ENCODE results near the gene XPNPEP2.
A peak's percentile ranks its signal among the peaks of the same experiment; 100 is the strongest.

The XPNPEP2 gene

DNA sequence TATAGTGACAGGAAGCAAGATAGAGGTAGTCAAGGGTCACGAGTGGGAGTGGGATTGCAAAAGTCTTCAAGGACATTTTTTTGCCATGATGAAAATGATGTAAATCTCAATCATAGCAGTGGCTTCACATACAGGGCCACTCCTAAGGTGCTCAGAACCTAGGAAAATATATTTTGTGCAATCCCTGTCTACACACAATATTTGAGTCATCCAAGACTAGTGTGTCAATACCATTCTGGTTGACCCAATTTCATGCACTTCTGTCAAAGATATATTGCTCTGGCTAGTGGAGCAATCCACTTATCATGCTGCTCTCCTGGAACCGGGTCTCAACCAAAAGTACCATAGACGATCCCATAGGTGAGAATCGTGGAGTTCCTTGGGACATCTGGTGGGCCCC lies 24.2 kb upstream of the XPNPEP2 start:
- Histone ChIP-seq H3K9ac (ENCODE audit: low read depth, low read length) (no peak overlapping the region), H3K27ac (ENCODE audit: low read length) (no peak overlapping the region)

GRCh38 chrX:129716507-129716906 lies 22.3 kb upstream of the XPNPEP2 start:
- Histone ChIP-seq H3K4me2 (ENCODE audit: insufficient read depth, low read length) (no peak overlapping the region), H3K9ac (ENCODE audit: low read depth, low read length) (no peak overlapping the region), H3K27me3 (ENCODE audit: insufficient read depth, low read length, poor library complexity) (no peaks in the 10 kb centered on the region), H3K36me3 (ENCODE audit: insufficient read depth, low read length) (no peaks in the 10 kb centered on the region), H4K20me1 (ENCODE audit: insufficient read depth, low read length) (no peaks in the 10 kb centered on the region), H3K4me1 (ENCODE audit: insufficient read depth, low read length) (peaks cover 4% of the 10 kb centered on the region; the same call in 1 of the 2 replicates), H2AFZ (ENCODE audit: low read depth, low read length) (no peak overlapping the region), H3K79me2 (ENCODE audit: insufficient read depth, low read length) (no peaks in the 10 kb centered on the region), H3K27ac (ENCODE audit: low read length) (no peak overlapping the region), H3K9me3 (ENCODE audit: insufficient read depth, low read length, severe bottlenecking) (no peaks in the 10 kb centered on the region), H3K4me3 (ENCODE audit: low read depth in 1 of 2, low read length in 2 of 2) (no peak overlapping the region)
- no peak for ATAC-seq (ENCODE audit: insufficient read depth, low read depth)
- TF ChIP-seq EZH2 (IDR thresholded peaks at IDR 0.05; ENCODE audit: borderline replicate concordance, low read depth, low read length, severe bottlenecking) = no peak
- TF ChIP-seq, protein P1, sequence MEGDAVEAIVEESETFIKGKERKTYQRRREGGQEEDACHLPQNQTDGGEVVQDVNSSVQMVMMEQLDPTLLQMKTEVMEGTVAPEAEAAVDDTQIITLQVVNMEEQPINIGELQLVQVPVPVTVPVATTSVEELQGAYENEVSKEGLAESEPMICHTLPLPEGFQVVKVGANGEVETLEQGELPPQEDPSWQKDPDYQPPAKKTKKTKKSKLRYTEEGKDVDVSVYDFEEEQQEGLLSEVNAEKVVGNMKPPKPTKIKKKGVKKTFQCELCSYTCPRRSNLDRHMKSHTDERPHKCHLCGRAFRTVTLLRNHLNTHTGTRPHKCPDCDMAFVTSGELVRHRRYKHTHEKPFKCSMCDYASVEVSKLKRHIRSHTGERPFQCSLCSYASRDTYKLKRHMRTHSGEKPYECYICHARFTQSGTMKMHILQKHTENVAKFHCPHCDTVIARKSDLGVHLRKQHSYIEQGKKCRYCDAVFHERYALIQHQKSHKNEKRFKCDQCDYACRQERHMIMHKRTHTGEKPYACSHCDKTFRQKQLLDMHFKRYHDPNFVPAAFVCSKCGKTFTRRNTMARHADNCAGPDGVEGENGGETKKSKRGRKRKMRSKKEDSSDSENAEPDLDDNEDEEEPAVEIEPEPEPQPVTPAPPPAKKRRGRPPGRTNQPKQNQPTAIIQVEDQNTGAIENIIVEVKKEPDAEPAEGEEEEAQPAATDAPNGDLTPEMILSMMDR (IDR thresholded peaks at IDR 0.05; ENCODE audit: borderline replicate concordance, extremely low read depth, low read length, poor library complexity, severe bottlenecking) = no peak
- no peak for DNase-seq

More for the DNA sequence above, 24.2 kb upstream of the XPNPEP2 start:
- ATAC-seq (ENCODE audit: insufficient read depth, low read depth) (no peak), DNase-seq (no peak)
- Histone ChIP-seq H3K4me2 (ENCODE audit: insufficient read depth, low read length) (no peak overlapping the region), H2AFZ (ENCODE audit: low read depth, low read length) (no peak overlapping the region), H3K4me1 (ENCODE audit: insufficient read depth, low read length) (peaks cover 4% of the 10 kb centered on the region; the same call in 1 of the 2 replicates), H3K9me3 (ENCODE audit: insufficient read depth, low read length, severe bottlenecking) (no peaks in the 10 kb centered on the region), H3K36me3 (ENCODE audit: insufficient read depth, low read length) (no peaks in the 10 kb centered on the region), H3K79me2 (ENCODE audit: insufficient read depth, low read length) (no peaks in the 10 kb centered on the region), H3K27me3 (ENCODE audit: insufficient read depth, low read length, poor library complexity) (no peaks in the 10 kb centered on the region), H3K4me3 (ENCODE audit: low read depth in 1 of 2, low read length in 2 of 2) (no peak overlapping the region), H4K20me1 (ENCODE audit: insufficient read depth, low read length) (no peaks in the 10 kb centered on the region)
- TF ChIP-seq, protein P1 (IDR thresholded peaks at IDR 0.05; ENCODE audit: borderline replicate concordance, extremely low read depth, low read length, poor library complexity, severe bottlenecking) = no peak

- Histone ChIP-seq H3K27me3 (ENCODE audit: insufficient read depth, low read length, poor library complexity) (no peaks in the 10 kb centered on the region), H3K79me2 (ENCODE audit: insufficient read depth, low read length) (no peaks in the 10 kb centered on the region), H3K9ac (ENCODE audit: low read depth, low read length) (no peak overlapping the region), H3K4me2 (ENCODE audit: insufficient read depth, low read length) (no peak overlapping the region), H3K4me1 (ENCODE audit: insufficient read depth, low read length) (peaks cover 4% of the 10 kb centered on the region; the same call in 1 of the 2 replicates), H3K4me3 (ENCODE audit: low read depth in 1 of 2, low read length in 2 of 2) (no peak overlapping the region), H3K36me3 (ENCODE audit: insufficient read depth, low read length) (no peaks in the 10 kb centered on the region), H4K20me1 (ENCODE audit: insufficient read depth, low read length) (no peaks in the 10 kb centered on the region), H3K27ac (ENCODE audit: low read length) (peak overlapping the region; percentile 44; the same call in 1 of the 2 replicates), H3K9me3 (ENCODE audit: insufficient read depth, low read length, severe bottlenecking) (no peaks in the 10 kb centered on the region), H2AFZ (ENCODE audit: low read depth, low read length) (no peak overlapping the region)
- ATAC-seq (ENCODE audit: insufficient read depth, low read depth) = 0 out of 3 replicates have a peak, but pooled peaks have one; percentile 29
- no peak for DNase-seq
- TF ChIP-seq EZH2 (IDR thresholded peaks at IDR 0.05; ENCODE audit: borderline replicate concordance, low read depth, low read length, severe bottlenecking) = no peak
- TF ChIP-seq, protein P1 (IDR thresholded peaks at IDR 0.05; ENCODE audit: borderline replicate concordance, extremely low read depth, low read length, poor library complexity, severe bottlenecking) = no peak
These were observed 20.9 kb upstream of the XPNPEP2 start for GRCh38 chrX:129717892-129718291.

DNA sequence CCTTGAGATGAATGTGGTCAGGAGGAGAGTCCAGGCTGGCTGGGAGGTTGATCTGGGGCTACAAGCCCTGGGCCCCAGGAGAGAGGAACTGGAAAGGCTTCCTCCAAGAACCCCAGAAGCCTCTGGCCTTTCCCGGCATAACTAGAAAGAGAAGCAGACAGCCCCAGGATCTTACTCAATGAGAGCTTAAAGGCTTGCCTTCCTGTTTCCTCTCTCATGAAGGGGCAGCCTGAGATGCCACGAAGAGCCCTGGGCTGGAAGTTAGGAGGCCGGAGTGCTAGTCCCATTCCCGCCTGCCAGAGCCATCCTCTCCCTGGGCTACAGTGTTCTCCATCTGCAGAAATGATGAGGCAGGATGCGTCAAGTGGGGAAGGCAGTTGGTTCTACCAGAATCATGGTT lies 20.1 kb upstream of the XPNPEP2 start:
- TF ChIP-seq, protein P1 (IDR thresholded peaks at IDR 0.05; ENCODE audit: borderline replicate concordance, extremely low read depth, low read length, poor library complexity, severe bottlenecking) = no peak
- no peak for TF ChIP-seq EZH2 (IDR thresholded peaks at IDR 0.05; ENCODE audit: borderline replicate concordance, low read depth, low read length, severe bottlenecking)
- DNase-seq (no peak), ATAC-seq (ENCODE audit: insufficient read depth, low read depth) (0 out of 3 replicates have a peak, but pooled peaks have one; percentile 27)
- H2AFZ ChIP-seq (ENCODE audit: low read depth, low read length) = no peak overlapping the region
- no peak overlapping the region for H3K4me3 ChIP-seq (ENCODE audit: low read depth in 1 of 2, low read length in 2 of 2)
- no peaks in the 10 kb centered on the region for H3K27me3 ChIP-seq (ENCODE audit: insufficient read depth, low read length, poor library complexity)
- no peaks in the 10 kb centered on the region for H3K79me2 ChIP-seq (ENCODE audit: insufficient read depth, low read length)
- H4K20me1 ChIP-seq (ENCODE audit: insufficient read depth, low read length) = no peaks in the 10 kb centered on the region
- H3K9me3 ChIP-seq (ENCODE audit: insufficient read depth, low read length, severe bottlenecking) = no peaks in the 10 kb centered on the region
- no peaks in the 10 kb centered on the region for H3K36me3 ChIP-seq (ENCODE audit: insufficient read depth, low read length)
- no peak overlapping the region for H3K4me2 ChIP-seq (ENCODE audit: insufficient read depth, low read length)
- H3K27ac ChIP-seq (ENCODE audit: low read length) = peak overlapping the region; percentile 44; the same call in 1 of the 2 replicates
- H3K4me1 ChIP-seq (ENCODE audit: insufficient read depth, low read length) = peaks cover 4% of the 10 kb centered on the region; the same call in 1 of the 2 replicates
- no peak overlapping the region for H3K9ac ChIP-seq (ENCODE audit: low read depth, low read length)

All from DND-41 (cell line).